HG02938 (cell line): ENCODE data around the gene RNASE3.
"Not testable (repeated sequence)": the region's sequence is repeated elsewhere in the genome, so short reads cannot be mapped to it uniquely, and the experiment has no call there.

Experiments
- ATAC-seq: cut with Tn5 transposase; IDR thresholded peaks from one replicate; pipeline ENCODE4 v1.9.1; 2021; ENCODE audit warnings: mild to moderate bottlenecking, moderate library complexity; ENCODE audit not compliant: unreplicated experiment

Gene RNASE3

DNA sequence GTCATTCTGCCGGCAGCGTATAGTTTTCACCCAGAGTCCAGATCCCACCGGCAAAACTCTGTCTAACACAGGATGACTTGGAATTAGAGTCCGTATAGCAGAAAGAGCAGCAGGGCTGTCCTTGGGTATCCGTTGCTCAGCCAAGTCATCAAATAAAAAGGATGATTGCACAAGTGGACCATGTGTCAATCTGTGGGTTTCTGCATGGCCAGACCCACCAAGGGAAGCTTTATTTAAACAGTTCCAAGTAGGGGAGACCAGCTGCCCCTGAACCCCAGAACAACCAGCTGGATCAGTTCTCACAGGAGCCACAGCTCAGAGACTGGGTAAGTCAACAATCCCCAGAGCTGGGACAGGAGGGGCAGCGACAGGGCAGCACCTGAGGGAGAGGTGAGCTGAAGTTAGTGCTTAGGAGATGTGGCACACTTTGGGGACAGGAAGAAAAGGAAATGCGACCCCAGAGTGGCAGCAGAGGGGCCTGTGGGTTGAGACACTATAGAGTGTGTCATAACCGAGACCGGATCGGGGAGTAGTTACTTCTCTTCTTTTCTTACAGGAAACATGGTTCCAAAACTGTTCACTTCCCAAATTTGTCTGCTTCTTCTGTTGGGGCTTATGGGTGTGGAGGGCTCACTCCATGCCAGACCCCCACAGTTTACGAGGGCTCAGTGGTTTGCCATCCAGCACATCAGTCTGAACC is at the start of gene RNASE3:
TSS of gene RNASE3 (plus strand) at position 260 of the 700 bp plus-strand sequence. CDS start at position 562, 302 bp downstream.
- ATAC-seq, result not testable (repeated sequence)

DNA sequence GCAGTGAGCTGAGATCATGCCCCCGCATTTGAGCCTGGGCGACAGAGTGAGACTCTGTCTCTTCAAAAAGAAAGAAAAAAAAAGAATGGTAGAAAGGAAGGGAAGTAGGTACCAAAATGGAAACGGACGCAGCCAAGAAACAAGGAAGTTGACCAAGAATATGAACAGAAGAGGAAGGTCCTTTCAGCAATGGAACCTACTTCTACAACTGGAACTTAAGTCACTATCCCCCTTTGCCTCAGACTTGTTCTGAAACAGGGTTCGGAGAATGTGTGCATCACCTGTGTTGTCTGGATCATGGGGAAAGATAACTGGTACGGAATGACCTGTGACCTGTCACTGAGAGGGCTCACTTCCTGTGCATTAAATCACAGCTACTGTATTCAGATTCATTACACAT is 44.6 kb upstream of the RNASE3 start:
- ATAC-seq, result no peak

DNA sequence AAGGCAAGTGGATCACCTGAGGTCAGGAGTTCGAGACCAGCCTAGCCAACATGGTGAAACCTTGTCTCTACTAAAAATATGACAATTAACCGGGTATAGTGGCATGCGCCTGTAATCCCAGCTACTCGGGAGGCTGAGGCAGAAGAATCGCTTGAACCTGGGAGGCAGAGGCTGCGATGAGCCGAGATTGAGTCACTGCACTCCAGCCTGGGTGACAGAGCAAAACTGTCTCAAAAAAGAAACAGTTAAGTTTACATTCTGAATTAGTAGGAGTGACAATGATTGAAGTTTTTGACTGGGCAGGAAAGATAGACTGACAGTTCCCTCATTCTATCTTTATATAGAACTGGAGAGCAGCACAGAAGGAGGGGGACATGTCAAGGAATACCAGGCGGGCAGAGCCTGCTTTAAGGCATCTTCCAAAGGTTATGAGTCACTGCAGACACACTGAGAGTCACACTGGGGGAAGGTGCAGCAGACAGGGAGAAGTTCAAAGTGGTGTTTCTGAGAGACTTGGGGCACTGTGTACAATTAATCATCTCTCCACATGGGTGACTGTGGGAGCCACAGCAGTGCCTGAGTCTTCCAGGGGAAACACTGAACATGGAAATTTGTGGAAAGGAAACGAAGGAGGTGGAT is 42.8 kb upstream of the RNASE3 start:
- ATAC-seq, result no peak

DNA sequence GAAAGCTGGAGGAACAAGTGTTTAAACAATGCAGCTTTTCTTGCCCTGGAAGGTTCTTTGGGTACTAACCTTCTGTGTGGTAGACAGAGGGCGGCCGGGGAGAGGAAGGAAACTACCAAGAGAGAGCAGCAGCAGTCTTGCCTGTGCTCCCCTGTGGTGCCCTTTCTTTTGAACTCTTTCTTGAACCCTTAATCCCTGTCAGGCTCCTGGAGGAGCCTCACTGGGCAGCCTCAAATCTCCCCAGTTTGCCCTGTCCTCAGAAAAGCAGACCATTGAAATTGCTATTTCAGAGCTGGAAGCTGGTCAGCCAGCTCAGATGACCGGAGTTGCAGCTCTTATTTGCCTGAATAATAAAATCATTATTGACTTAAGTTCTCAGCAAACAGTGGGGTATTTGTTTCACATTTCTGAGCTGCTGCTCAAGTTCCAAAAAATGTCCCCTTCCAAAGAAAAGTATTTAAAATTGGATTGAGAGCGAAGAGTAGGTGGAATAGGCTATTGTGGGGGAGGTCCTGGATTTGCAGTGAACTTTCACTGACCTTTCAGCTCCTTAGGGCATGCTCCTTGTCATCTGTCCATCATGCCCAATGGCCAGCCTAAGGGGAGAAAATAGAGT is 42.1 kb upstream of the RNASE3 start:
- ATAC-seq, result no peak

DNA sequence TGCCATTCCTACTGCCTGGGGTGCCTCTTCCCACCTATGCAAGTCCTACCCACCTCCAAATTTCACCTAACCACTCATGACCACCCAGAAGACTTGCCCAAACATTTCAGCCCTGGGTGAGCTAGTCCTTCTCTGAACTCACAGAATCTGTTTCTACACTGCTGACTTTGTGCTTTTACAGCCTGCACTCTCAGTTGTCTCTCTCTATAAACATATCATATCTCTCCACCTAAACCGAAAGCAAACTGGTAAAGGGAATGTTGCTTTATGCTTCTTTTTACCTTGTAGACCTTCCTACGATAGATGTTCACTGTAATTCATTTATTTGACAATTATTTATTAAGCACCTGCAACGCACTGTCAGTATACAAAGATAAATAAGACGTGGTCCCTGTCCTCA is 38.1 kb upstream of the RNASE3 start:
- no peak for ATAC-seq

DNA sequence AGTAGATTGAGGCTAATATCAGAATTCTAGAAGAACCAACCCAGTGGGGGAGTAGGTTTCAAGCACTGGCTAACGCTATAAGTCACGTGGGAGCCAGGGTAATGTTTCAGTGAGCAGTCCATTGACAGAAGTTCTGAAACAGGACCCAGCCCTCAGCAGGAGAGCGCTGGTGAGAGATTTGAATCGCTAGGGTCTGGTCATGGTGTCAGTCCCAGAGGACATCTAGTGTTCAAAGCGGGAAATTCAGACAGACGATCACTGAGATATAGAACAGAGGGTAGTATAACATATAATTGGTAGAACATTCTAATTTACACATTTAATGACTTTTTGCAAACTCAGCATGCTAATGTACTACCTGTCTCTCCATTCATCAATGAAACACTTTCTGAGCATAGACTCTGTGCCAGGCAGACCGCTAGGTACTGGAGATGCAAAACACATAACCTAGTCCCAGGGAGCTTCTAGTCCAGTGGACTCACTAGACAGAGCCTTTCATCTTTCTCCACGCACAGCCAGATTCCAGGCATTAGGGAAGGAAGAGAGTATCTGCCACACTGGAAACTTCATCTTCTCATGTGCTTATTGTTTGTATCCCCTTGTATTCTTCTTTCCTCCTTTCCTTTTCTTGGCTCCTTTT is 35.4 kb upstream of the RNASE3 start:
- ATAC-seq, result peak; percentile 92

DNA sequence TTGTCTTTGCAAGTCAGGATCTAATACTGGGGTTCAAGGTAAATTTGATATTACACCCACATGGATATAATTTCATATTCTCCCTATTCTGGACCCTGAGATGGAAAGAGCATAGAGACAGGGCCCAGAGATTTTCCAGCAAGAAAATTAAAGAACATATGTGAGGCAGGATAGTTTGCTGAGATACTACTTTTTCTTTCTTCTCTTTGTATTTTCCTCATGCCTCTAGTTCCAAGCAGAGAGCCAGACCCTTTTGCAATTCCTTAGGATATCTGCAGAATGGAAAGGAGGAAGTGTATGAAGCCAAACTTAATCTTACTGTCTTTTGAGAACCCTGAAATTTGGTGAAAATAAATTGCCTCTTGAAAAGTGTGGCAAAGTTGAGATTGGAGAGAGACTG is 34.0 kb upstream of the RNASE3 start:
- ATAC-seq, result no peak

DNA sequence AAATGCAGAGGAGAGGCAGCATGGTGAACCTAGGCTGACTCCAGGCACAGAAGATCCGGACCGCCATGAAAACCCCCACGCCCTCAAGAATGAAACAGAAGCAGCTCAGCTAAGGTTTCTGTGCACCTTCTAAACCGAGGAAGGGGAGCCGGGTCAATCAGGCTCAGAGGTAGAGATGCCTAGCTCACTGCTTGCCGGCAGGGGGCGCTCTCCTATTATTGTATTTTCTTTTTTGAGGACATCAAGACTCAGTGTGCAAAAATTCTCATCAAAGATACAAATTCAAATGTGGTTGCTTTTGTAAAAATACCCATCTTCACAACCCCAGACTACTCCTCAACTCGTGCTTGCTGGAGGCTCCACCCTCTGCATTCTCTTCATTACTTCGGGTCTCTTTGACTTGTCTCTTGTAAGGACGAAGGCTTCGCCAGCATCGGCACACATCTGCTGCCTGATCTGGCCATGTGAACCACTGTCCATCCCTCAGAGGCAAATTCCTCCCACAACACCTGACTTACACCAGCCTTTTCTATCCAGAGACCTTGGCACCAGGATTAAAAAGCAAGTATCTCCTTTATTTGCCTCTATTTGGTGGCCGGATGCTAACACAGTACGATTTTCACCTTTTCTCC is 33.4 kb upstream of the RNASE3 start:
- ATAC-seq, result no peak

DNA sequence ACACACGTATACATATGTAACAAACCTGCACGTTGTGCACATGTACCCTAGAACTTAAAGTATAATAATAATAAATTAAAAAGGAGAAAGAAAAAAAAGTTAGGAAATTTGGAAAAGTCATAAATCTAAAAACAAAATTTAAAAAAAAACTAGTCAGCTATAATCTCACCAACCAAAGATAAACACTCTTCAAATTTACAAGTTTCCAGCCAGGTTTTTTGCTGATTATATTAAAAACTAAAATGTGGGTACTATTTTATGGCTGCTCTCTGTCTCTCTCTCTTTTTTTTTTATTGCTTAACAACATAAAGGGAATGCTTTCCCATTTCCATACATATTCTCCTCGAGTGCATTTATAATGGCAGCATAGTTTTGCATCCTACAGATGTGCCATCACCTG is 25.0 kb upstream of the RNASE3 start:
- ATAC-seq, result no peak

DNA sequence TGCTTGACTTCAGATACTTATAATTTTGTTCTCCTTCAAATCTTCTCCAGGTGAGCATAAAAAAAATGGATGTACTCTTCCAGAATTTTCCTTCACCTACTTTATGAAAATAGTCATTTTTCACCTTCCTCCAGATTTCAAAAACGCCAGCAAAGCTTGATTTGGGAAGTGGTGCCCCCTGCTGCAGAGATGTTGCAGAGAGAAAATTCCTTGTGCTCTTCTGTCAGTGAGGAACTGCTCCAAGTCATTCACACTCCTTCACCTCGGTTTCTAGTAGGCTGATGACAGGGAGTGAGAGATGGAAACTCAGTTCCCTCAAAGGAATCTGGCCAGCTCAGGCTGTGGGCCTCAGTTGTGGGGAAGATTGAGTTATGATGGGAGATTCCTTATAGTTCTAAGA is 24.2 kb upstream of the RNASE3 start:
- no peak for ATAC-seq

DNA sequence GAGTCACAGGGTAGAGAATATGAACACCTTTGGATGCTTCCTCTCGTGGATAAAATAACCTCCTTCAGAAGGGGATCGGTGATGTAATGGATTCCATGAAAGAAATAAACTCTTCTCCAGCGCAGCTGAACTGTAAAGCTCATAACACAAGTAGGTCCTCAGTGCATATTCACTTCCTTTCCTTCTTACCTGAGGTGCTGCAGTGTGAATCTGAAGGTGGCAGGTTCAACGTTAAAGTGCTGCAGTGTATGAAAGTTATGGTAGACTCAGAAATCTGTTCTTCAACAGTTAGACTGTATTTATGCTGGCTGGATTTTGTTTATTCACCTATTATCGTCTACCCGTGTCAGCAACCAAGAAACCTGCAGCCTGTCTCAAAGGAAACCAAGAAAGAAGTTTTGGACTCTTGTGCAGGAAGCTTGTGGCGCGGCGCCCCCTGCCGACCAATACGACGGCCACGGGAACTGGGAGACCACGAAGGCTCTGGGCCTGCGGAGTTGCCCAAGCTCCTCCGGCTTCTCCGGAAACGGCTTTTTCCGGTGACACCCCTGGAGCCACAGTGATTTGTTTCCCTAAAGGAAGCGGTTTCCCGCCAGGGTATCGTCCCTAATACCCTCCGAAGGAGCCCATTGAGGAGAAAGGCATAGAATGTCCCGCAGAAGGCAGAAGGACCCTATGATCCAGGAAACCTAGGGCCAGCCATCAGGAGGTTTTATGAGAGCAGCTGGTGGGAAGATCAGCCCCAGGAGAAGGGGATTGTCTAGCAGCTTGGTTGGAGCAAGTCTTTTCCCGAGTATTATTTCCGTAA is 17.6 kb upstream of the RNASE3 start:
- ATAC-seq, result no peak

DNA sequence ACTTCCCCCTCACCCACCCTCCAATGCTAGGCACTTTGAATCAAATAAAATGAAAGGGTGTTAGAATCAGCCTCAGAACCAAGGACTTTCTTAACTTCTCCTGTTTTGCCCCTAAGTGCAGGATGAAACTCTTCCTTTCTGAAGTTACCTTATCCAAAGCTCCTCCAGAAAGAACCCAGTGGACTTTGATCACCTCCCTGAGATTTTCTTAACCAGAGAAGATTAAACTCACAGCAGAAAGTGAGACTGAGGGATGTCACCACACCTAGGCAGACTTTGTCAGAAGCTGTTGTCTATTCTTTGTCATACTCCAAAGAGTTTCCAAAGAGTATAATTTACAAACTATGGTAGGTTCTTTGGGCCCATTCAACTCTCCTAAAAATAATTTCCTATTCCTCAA is 14.2 kb upstream of the RNASE3 start:
- ATAC-seq, result no peak

DNA sequence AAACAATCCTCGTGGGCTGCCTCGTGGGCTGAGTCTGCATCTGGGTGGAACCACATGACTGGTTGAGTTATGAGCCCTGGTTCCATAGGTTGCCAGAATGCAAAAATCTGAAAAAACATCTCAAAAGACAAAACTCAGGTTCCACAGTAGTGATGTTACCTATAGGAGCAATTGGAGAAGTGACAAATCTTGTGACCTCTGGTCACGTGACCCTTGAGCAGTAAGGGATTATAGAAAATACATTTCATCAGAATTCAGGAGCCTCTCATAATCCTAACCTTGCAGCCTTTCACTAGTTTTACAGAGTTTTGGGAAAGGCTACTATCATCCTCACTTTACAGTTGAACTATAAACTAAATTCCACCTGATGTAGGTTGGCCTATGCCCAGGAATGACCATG is 12.5 kb upstream of the RNASE3 start:
- no peak for ATAC-seq

DNA sequence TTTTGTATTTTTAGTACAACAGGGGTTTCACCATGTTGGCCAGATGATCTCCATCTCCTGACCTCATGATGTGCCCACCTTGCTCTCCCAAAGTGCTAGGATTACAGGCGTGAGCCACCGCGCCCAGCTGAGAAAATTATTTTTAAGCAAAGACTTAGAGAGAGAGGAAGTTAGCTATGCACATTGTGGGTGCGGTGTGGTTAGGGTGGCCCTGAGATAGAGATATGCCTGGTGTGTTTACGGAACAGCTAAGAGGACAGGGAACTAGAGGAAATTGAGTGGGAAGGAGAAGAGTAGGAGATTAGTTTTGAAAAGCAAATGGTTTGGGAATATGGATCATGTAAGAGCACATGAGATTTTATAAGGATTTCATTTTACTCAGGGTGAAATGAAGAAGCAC is 10.0 kb upstream of the RNASE3 start:
- ATAC-seq, result not testable (repeated sequence)

DNA sequence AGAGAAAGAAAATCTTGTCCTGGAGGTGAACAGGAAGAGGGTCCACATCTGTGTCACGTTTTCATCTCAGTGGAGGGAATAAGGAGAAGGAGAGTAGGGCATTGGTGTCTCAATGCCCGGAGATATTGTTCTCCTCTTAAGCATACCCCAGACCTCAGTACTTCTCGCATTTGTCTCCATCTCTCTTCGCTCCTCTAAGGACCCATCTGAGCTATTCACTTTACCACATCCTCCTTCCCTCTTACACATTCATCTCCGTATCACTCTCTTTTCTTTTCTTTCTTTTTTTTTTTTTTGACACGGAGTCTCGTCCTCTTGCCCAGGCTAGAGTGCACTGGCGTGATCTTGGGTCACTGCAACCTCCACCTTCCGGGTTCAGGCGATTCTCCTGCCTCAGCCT is 8.4 kb upstream of the RNASE3 start:
- not testable (repeated sequence) for ATAC-seq

DNA sequence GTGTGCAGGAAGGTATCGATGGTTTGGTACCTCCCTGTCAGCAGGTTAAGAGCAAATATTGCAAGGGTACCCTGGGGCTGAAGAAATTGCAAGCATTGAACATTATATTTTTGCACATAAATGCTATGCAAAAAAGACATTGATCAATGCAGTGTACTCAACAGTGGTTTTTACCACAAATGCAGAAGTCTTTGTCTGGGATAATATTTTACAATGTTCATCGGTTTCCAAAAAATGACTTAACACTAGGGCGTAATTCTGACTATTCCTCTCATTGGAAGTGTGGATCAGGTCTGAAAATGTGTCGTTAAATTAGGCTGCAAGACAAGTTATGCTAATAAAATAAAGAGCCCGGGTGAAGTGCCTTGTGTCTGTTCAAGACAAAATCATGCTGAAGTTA is 2.8 kb upstream of the RNASE3 start:
- not testable (repeated sequence) for ATAC-seq

DNA sequence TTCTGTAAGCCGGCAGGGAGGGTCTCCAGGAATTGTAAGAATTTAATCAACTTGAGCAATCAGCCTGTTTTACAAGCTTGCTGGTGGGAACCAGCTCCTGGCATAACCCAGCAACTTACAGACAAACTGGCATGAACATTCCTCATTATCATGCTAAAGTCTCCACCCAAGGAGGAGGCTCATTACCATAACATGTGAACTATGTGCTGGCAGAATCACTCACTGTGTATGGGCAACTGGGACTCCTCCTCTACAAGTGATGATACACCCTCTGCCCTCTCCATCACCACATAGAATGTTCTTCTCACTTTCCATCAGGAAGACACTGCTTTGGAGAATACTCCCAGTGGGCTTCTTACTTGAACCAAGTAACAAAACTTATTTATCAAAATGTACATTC is 4.1 kb downstream of the RNASE3 start:
- not testable (repeated sequence) for ATAC-seq

DNA sequence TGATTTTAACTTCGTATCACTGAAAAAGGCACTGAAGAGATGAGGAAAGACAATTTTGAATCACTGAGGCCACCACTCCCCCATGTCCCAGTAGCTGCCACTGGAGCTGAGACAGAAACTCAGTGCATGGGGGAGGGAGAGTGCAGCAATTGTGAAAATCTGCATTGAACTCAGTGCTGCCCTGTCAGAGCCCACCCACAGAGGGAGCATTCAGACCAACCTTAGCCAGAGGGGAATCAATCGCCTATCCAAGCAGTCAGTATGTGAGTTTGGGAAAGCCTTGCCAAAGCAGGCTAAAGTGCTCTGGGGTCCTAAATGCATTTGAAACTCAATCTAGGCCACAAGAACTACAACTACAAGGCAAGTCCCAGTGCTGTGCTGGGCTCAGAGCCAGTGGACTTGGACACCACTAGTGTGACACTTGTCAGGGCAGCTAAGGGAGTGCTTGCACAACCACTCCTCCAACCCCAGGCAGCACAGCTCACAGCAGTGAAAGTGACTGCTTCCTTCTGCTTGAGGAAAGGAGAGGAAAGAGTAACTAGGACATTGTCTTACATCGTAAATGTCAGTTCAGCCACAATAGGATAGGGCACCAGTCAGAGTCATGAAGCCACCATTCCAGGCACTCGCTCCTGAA is 13.3 kb downstream of the RNASE3 start:
- ATAC-seq, result no peak

DNA sequence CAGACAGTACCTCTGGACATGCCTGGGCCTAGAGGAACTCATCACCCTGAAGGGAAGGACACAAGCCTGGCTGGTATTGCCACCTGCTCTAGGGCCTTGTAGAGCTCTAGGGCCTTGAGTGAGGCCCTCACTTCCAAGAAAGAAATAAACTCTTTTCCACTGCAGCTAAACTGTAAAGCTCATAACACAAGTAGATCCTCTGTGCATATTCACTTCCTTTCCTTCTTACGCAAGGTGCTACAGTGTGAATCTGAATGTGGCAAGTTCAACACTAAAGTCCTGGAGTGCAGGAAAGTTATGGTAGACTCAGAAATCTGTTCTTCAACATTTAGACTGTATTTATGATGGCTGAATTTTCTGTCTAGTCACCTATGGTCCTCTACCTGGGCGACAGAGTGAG is 14.5 kb downstream of the RNASE3 start:
- ATAC-seq, result no peak

DNA sequence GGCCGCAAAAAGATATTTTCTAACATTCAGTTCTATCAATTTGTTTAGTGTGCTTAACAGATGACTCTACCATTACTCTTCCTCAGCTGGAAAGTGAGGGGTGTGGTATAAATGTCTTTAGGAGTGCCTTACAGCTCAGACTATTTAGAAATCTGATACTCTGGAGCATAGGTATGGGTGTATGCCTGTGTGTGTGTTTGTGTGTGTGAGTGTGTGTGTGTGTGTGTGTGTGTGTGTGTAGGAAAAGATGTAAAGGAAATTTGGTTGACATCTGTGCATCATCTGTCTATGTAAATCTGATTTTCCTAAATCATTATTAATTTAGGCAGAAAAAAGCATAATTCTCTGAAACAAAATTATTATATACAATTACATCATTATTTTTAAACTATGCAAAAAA is 16.0 kb downstream of the RNASE3 start:
- no peak for ATAC-seq
